HepG2 (cell line): ENCODE data around the gene HDHD3. TPM values are rescaled to one million over a fixed set of nuclear protein-coding genes. Genes with fewer than 3 reads are reported as not detected.

Source experiments
- ARNT ChIP-seq: fragments of 450-650 bp; IDR thresholded peaks from 2 replicates; pipeline ENCODE4 v1.6.1; 2017
- ATF4 ChIP-seq, 2 experiments: fragments of 450-650 bp in 1 of 2; sonication (generic) in 1 of 2; formaldehyde crosslinking; IDR thresholded peaks; 2 replicates each; pipeline versions ENCODE4 v1.5.0 to v1.8.0; 2020 to 2022; ENCODE audit warnings: mild to moderate bottlenecking in 1 of 2, missing genetic modification reagents in 1 of 2
- CREB1 ChIP-seq, 2 experiments: fragments of 450-650 bp in 1 of 2; IDR thresholded peaks; 2 replicates each; pipeline ENCODE4 v1.6.1; 2016 to 2017; ENCODE audit warnings: control low read depth in 1 of 2, mild to moderate bottlenecking in 1 of 2, missing compliant biosample characterization in 1 of 2, missing genetic modification characterization in 1 of 2
- DRAP1 ChIP-seq: IDR thresholded peaks from 2 replicates; pipeline ENCODE4 v1.6.1; 2016; ENCODE audit warnings: missing genetic modification reagents, missing compliant biosample characterization
- IRF1 ChIP-seq: sonication (generic); formaldehyde crosslinking; IDR thresholded peaks from 2 replicates; pipeline ENCODE4 v1.4.0; 2020; ENCODE audit warnings: low read depth, mild to moderate bottlenecking, missing genetic modification reagents
- PAXIP1 ChIP-seq: sonication (generic); formaldehyde crosslinking; conservative IDR thresholded peaks from 2 replicates; pipeline ENCODE4 v1.4.0; 2020; ENCODE audit warnings: mild to moderate bottlenecking, missing genetic modification reagents, moderate library complexity
- PRPF4 ChIP-seq: fragments of 200-400 bp; formaldehyde crosslinking; IDR thresholded peaks from 2 replicates; pipeline ENCODE4 v1.6.1; 2016; ENCODE audit warnings: low read length, low read depth; ENCODE audit not compliant: poor library complexity, severe bottlenecking
- REXO4 ChIP-seq: sonication (generic); formaldehyde crosslinking; IDR thresholded peaks from 2 replicates; pipeline ENCODE4 v1.8.0; 2022; ENCODE audit warnings: missing genetic modification reagents, mild to moderate bottlenecking, borderline replicate concordance
- TBX3 ChIP-seq: fragments of 450-650 bp; IDR thresholded peaks from 2 replicates; pipeline ENCODE4 v1.6.1; 2017; ENCODE audit warnings: antibody characterized with exemption, mild to moderate bottlenecking, inconsistent platforms, borderline replicate concordance
- ZNF142 ChIP-seq: sonication (generic); formaldehyde crosslinking; IDR thresholded peaks from 2 replicates; pipeline ENCODE4 v1.4.0; 2020; ENCODE audit warnings: missing genetic modification reagents
- ZNF230 ChIP-seq: sonication (generic); formaldehyde crosslinking; IDR thresholded peaks from 2 replicates; pipeline ENCODE4 v1.4.0; 2020; ENCODE audit warnings: mild to moderate bottlenecking, missing genetic modification reagents
- ZNF569 ChIP-seq: sonication (generic); formaldehyde crosslinking; IDR thresholded peaks from 2 replicates; pipeline ENCODE4 v1.5.0; 2020; ENCODE audit warnings: mild to moderate bottlenecking, missing genetic modification reagents, moderate library complexity, borderline replicate concordance
- ZNF607 ChIP-seq: sonication (generic); formaldehyde crosslinking; IDR thresholded peaks from 2 replicates; pipeline ENCODE4 v1.5.1; 2020; ENCODE audit warnings: missing genetic modification reagents, mild to moderate bottlenecking, borderline replicate concordance
- ZNF839 ChIP-seq: sonication (generic); formaldehyde crosslinking; IDR thresholded peaks from 2 replicates; pipeline ENCODE4 v1.4.0; 2020; ENCODE audit warnings: missing genetic modification reagents, mild to moderate bottlenecking, borderline replicate concordance
- polyA plus RNA-seq, 8 experiments: library from polyadenylated mRNA; depleted of rRNA in 3 of 8; stranded (reverse) in 7 of 8; unstranded in 1 of 8; fragments of >200 nt; fragmentation: Illumina TruSeq in 4 of 8; extraction: Trizol in 4 of 8; gene quantifications; 2 replicates each; pipeline versions ENCODE4 v1.2.1 to v1.2.3, GENCODE V29; 2011 to 2016; ENCODE audit warnings: low read depth in 4 of 8, missing spikeins in 1 of 8, mixed read lengths in 1 of 8; ENCODE audit not compliant: insufficient read depth in 1 of 8
- total RNA-seq, 5 experiments: library from RNA; depleted of rRNA; stranded (reverse); fragments of >200 nt; fragmentation: Illumina TruSeq; extraction: Trizol; gene quantifications; 2 replicates each; pipeline ENCODE4 v1.2.3, GENCODE V29; 2016; ENCODE audit warnings: low read depth in 1 of 5

HDHD3 gene
- total and polyA plus RNA-seq, 2 of the 13 experiments (the other 11 are each of a cell fraction or from before 2014, with no cell fraction given): 23.1 to 38.5 TPM

GRCh38 chr9:113381909-113382411 is 5.2 kb upstream of the HDHD3 start (continued):
- TF ChIP-seq REXO4 (CRISPR knock-in tag): no peak
- TF ChIP-seq ZNF230 (CRISPR knock-in tag): no peak
- TF ChIP-seq IRF1 (CRISPR knock-in tag): no peak
- no peak for TF ChIP-seq ZNF839 (CRISPR knock-in tag)
- TF ChIP-seq CREB1 (IDR thresholded peaks at IDR 0.05): no peak
- TF ChIP-seq CREB1 (CRISPR knock-in tag; IDR thresholded peaks at IDR 0.05): no peak
- TF ChIP-seq ZNF607 (CRISPR knock-in tag): no peak
- TF ChIP-seq PRPF4: no peak
- TF ChIP-seq TBX3: no peak
- peak; percentile 62; the same call in 1 of the 2 replicates for TF ChIP-seq DRAP1
- TF ChIP-seq ATF4 (CRISPR knock-in tag; IDR thresholded peaks at IDR 0.05): no peak
- TF ChIP-seq PAXIP1 (CRISPR knock-in tag): peak; percentile 97
- TF ChIP-seq ZNF569 (CRISPR knock-in tag): no peak
- no peak for TF ChIP-seq ARNT
- no peak for TF ChIP-seq ZNF142 (CRISPR knock-in tag)
